ENCODE data around the gene SPOP. TPM values are rescaled to one million over a fixed set of nuclear protein-coding genes. Genes with fewer than 3 reads are reported as not detected.

The SPOP gene
- total RNA-seq, 4 donors from 2014 or later, result 72.2 to 81.3 (median 74.7) TPM

DNA sequence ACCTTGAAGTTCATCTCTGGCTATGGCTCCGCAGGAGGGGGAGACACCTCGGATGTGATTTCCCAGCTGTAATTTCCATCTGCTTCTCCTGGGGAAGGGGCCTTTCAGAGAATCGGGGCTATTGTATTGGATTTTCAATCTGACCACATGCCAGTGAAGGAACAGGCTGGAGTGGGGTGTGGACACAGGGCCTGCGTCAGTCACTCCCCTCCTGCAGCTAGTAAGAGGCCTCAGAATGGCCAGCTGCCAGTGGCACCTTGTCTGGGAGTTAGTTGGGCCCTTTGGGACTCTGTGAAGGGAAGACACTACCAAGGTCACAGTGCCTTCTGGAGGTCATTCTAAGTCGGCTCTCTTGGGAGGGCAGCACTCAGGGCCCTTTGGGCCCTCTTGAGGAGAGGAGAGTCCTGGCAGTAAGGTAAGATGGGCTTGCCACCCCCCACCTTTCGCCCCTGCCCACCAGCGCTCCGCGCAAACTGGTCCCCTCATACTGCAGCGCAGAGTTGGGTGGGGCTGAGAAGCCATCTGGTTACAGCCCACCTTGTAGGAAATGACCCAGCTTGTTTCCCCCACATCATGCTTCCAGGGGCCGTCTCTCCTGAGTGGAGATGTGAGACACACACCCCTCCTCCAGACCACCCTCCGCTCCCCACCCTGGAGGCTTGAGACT, 96.8 kb downstream of the SPOP start:
- H3K27ac ChIP-seq, result no peak overlapping the region
- TF ChIP-seq, protein P1, sequence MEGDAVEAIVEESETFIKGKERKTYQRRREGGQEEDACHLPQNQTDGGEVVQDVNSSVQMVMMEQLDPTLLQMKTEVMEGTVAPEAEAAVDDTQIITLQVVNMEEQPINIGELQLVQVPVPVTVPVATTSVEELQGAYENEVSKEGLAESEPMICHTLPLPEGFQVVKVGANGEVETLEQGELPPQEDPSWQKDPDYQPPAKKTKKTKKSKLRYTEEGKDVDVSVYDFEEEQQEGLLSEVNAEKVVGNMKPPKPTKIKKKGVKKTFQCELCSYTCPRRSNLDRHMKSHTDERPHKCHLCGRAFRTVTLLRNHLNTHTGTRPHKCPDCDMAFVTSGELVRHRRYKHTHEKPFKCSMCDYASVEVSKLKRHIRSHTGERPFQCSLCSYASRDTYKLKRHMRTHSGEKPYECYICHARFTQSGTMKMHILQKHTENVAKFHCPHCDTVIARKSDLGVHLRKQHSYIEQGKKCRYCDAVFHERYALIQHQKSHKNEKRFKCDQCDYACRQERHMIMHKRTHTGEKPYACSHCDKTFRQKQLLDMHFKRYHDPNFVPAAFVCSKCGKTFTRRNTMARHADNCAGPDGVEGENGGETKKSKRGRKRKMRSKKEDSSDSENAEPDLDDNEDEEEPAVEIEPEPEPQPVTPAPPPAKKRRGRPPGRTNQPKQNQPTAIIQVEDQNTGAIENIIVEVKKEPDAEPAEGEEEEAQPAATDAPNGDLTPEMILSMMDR (IDR thresholded peaks at IDR 0.05), result no peak
- TF ChIP-seq POLR2A (IDR thresholded peaks at IDR 0.05), result no peak

DNA sequence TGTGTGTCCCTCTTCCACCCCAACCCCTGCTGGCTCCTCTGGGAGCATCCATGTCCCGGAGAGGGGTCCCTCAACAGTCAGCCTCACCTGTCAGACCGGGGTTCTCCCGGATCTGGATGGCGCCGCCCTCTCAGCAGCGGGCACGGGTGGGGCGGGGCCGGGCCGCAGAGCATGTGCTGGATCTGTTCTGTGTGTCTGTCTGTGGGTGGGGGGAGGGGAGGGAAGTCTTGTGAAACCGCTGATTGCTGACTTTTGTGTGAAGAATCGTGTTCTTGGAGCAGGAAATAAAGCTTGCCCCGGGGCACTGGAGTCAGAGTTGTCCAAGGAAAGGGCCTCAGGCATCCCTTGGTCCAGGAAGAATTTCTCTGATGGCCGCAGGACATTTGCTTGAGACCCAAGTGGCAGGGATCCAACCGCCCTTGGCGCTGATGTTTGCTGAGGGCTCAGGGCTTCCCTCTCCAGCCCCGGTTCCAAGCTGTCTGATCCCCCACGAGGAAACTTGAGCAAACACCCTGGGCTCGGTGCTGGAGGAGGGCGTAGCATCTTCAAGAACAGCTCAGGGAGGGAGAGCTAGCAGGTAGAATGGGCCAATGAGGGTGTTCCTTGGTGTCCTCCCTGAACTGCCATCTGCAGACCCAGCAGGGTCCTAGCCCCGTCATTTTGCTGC, 97.7 kb downstream of the SPOP start:
- H3K27ac ChIP-seq, result no peak overlapping the region
- no peak for DNase-seq
- peaks cover 0 to 14% of the 10 kb centered on the region in 2 donors for H3K27me3 ChIP-seq
- no peaks in the 10 kb centered on the region for H3K36me3 ChIP-seq
- H3K9me3 ChIP-seq, result no peaks in the 10 kb centered on the region
- TF ChIP-seq, protein P1 (IDR thresholded peaks at IDR 0.05), result no peak
- TF ChIP-seq POLR2A (IDR thresholded peaks at IDR 0.05), result no peak
- no peak overlapping the region for H3K4me3 ChIP-seq
- H3K4me1 ChIP-seq, result peaks cover 5 to 25% (median 15%) of the 10 kb centered on the region in 4 donors

More for the DNA sequence above, 96.8 kb downstream of the SPOP start:
- peaks cover 4 to 18% (median 8%) of the 10 kb centered on the region in 4 donors for H3K4me1 ChIP-seq
- H3K27me3 ChIP-seq, result peaks cover 0 to 11% of the 10 kb centered on the region in 2 donors
- H3K9me3 ChIP-seq, result no peaks in the 10 kb centered on the region
- H3K36me3 ChIP-seq, result no peaks in the 10 kb centered on the region
- H3K4me3 ChIP-seq, result no peak overlapping the region
- DNase-seq, result no peak

DNA sequence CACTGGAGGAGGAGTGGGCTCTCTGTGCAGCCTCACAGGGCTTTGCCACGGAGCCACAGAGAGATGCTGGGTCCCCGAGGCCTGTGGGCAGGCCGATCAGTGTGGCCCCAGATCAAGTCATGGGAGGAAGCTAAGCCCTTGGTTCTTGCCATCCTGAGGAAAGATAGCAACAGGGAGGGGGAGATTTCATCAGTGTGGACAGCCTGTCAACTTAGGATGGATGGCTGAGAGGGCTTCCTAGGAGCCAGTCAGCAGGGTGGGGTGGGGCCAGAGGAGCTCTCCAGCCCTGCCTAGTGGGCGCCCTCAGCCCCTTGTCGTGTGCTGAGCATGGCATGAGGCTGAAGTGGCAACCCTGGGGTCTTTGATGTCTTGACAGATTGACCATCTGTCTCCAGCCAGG, 98.4 kb downstream of the SPOP start:
- peak in 1 of 3 donors; percentile 40 for DNase-seq
- TF ChIP-seq, protein P1 (IDR thresholded peaks at IDR 0.05), result no peak
- no peak for TF ChIP-seq POLR2A (IDR thresholded peaks at IDR 0.05)
- H3K4me1 ChIP-seq, result peaks cover 5 to 32% (median 15%) of the 10 kb centered on the region in 4 donors
- H3K9me3 ChIP-seq, result no peaks in the 10 kb centered on the region
- H3K27ac ChIP-seq, result no peak overlapping the region
- peaks cover 0 to 14% of the 10 kb centered on the region in 2 donors for H3K27me3 ChIP-seq
- H3K36me3 ChIP-seq, result no peaks in the 10 kb centered on the region
- no peak overlapping the region for H3K4me3 ChIP-seq

DNA sequence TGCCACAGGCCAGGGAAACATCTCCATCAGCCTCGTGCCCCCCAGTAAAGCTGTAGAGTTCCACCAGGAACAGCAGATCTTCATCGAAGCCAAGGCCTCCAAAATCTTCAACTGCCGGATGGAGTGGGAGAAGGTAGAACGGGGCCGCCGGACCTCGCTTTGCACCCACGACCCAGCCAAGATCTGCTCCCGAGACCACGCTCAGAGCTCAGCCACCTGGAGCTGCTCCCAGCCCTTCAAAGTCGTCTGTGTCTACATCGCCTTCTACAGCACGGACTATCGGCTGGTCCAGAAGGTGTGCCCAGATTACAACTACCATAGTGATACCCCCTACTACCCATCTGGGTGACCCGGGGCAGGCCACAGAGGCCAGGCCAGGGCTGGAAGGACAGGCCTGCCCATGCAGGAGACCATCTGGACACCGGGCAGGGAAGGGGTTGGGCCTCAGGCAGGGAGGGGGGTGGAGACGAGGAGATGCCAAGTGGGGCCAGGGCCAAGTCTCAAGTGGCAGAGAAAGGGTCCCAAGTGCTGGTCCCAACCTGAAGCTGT, 98.9 kb downstream of the SPOP start:
- Histone ChIP-seq H3K9me3 (no peaks in the 10 kb centered on the region), H3K36me3 (no peaks in the 10 kb centered on the region), H3K27ac (no peak overlapping the region), H3K4me1 (peaks cover 5 to 32% (median 15%) of the 10 kb centered on the region in 4 donors), H3K27me3 (peaks cover 0 to 14% of the 10 kb centered on the region in 2 donors), H3K4me3 (no peak overlapping the region)
- no peak for TF ChIP-seq POLR2A (IDR thresholded peaks at IDR 0.05)
- TF ChIP-seq, protein P1 (IDR thresholded peaks at IDR 0.05), result no peak
- no peak for DNase-seq

DNA sequence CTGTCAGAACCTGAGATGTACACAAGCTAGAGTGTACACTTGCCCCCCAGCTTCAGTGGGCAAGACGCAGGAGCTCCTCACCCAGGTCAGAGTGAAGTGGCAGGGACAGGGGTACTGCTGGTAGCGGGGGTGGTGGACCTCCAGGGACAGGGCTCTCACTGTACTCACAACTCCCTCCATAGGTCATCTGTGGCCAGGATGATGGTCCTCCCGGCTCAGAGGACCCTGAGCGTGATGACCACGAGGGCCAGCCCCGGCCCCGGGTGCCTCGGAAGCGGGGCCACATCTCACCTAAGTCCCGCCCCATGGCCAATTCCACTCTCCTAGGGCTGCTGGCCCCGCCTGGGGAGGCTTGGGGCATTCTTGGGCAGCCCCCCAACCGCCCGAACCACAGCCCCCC, 99.5 kb downstream of the SPOP start:
- peaks cover 0 to 14% of the 10 kb centered on the region in 2 donors for H3K27me3 ChIP-seq
- TF ChIP-seq POLR2A (IDR thresholded peaks at IDR 0.05), result no peak
- TF ChIP-seq, protein P1 (IDR thresholded peaks at IDR 0.05), result no peak
- H3K9me3 ChIP-seq, result no peaks in the 10 kb centered on the region
- H3K27ac ChIP-seq, result no peak overlapping the region
- DNase-seq, result peak in 1 of 3 donors; percentile 39
- no peak overlapping the region for H3K4me3 ChIP-seq
- H3K36me3 ChIP-seq, result no peaks in the 10 kb centered on the region
- peaks cover 5 to 32% (median 15%) of the 10 kb centered on the region in 4 donors for H3K4me1 ChIP-seq
